Karpas-422 (cell line): ENCODE data around the gene TOR3A. TPM values are rescaled to one million over a fixed set of nuclear protein-coding genes. Genes with fewer than 3 reads are reported as not detected.
"Not testable (repeated sequence)": the region's sequence is repeated elsewhere in the genome, so short reads cannot be mapped to it uniquely, and the experiment has no call there.

ENCODE experiments used
- DNase-seq: peaks from one replicate; pipeline ENCODE4 v3.0.0-alpha.2; 2015
- H2AFZ ChIP-seq: fragments of 200-600 bp; sonication (generic); 2 replicates; pipeline ENCODE4 v1.6.1; 2014; ENCODE audit warnings: antibody characterized with exemption, low read length, mixed read lengths
- H3K27ac ChIP-seq: fragments of 200-600 bp; sonication (generic); 2 replicates; pipeline ENCODE4 v1.5.1; 2014; ENCODE audit warnings: mild to moderate bottlenecking, low read length, moderate library complexity
- H3K27me3 ChIP-seq: fragments of 200-600 bp; sonication (generic); 2 replicates; pipeline ENCODE4 v1.6.1; 2014; ENCODE audit warnings: low read length, mixed read lengths
- H3K36me3 ChIP-seq: fragments of 200-600 bp; sonication (generic); 2 replicates; pipeline ENCODE4 v1.6.1; 2014; ENCODE audit warnings: low read length, mixed read lengths; ENCODE audit not compliant: insufficient read depth
- H3K4me1 ChIP-seq: fragments of 200-600 bp; sonication (generic); 2 replicates; pipeline ENCODE4 v1.6.1; 2014; ENCODE audit warnings: mild to moderate bottlenecking, low read length, mixed read lengths
- H3K4me2 ChIP-seq: fragments of 200-600 bp; sonication (generic); 2 replicates; pipeline ENCODE4 v1.6.1; 2014; ENCODE audit warnings: low read length, low read depth, mild to moderate bottlenecking; ENCODE audit not compliant: poor library complexity, severe bottlenecking
- H3K4me3 ChIP-seq: fragments of 200-600 bp; sonication (generic); 2 replicates; pipeline ENCODE4 v1.5.1; 2014; ENCODE audit warnings: mild to moderate bottlenecking, antibody characterized with exemption, low read length, mixed read lengths
- H3K79me2 ChIP-seq: fragments of 200-600 bp; sonication (generic); 2 replicates; pipeline ENCODE4 v1.6.1; 2014; ENCODE audit warnings: mild to moderate bottlenecking, low read length, mixed read lengths
- H3K9ac ChIP-seq: fragments of 200-600 bp; sonication (generic); 2 replicates; pipeline ENCODE4 v1.6.0; 2014; ENCODE audit warnings: low read length
- H3K9me2 ChIP-seq: fragments of 200-600 bp; sonication (generic), shearing (Covaris generic); replicated peaks from 2 replicates; pipeline ENCODE4 v1.6.0; 2014; ENCODE audit warnings: mild to moderate bottlenecking, low read length, moderate library complexity; ENCODE audit not compliant: insufficient read depth
- H3K9me3 ChIP-seq: fragments of 300-700, 200-600 bp; sonication (generic); 2 replicates; pipeline ENCODE4 v1.6.1; 2014; ENCODE audit warnings: low read length, mixed read lengths
- H4K20me1 ChIP-seq: fragments of 200-600 bp; sonication (generic); 2 replicates; pipeline ENCODE4 v1.6.1; 2014; ENCODE audit warnings: mild to moderate bottlenecking, antibody characterized with exemption, low read length, low read depth; ENCODE audit not compliant: insufficient read depth
- total RNA-seq: library from RNA; depleted of rRNA; stranded (reverse); fragments of >200 nt; shearing (Covaris generic); gene quantifications from 2 replicates; pipeline ENCODE4 v1.2.3, GENCODE V29; 2014; ENCODE audit warnings: low replicate concordance

The TOR3A gene
- total RNA-seq, 1 experiment from 2014 or later = 83.1 TPM

GRCh38 chr1:179126338-179127060 lies 44.6 kb downstream of the TOR3A start:
- Histone ChIP-seq H2AFZ (no peak overlapping the region), H3K27me3 (no peaks in the 10 kb centered on the region), H3K9me3 (no peaks in the 10 kb centered on the region), H3K36me3 (no peaks in the 10 kb centered on the region), H3K27ac (no peak overlapping the region), H3K4me3 (no peak overlapping the region), H3K4me1 (peaks cover 24% of the 10 kb centered on the region), H3K9me2 (no peaks in the 10 kb centered on the region), H3K9ac (no peak overlapping the region), H4K20me1 (no peaks in the 10 kb centered on the region), H3K79me2 (peaks cover 24% of the 10 kb centered on the region), H3K4me2 (no peak overlapping the region)
- no peak for DNase-seq

- no peak for DNase-seq
- no peak overlapping the region for H3K4me2 ChIP-seq
- no peak overlapping the region for H3K9ac ChIP-seq
Observed at GRCh38 chr1:179127163-179127895, 45.5 kb downstream of the TOR3A start.

GRCh38 chr1:179128520-179128919 lies 46.6 kb downstream of the TOR3A start:
- Histone ChIP-seq H3K79me2 (peaks cover 31% of the 10 kb centered on the region), H3K9me2 (no peaks in the 10 kb centered on the region), H3K4me1 (peaks cover 25% of the 10 kb centered on the region), H3K4me2 (no peak overlapping the region), H3K4me3 (no peak overlapping the region), H3K27ac (no peak overlapping the region), H4K20me1 (no peaks in the 10 kb centered on the region), H3K27me3 (no peaks in the 10 kb centered on the region), H3K9ac (no peak overlapping the region), H2AFZ (no peak overlapping the region), H3K9me3 (no peaks in the 10 kb centered on the region), H3K36me3 (no peaks in the 10 kb centered on the region)
- no peak for DNase-seq

More at GRCh38 chr1:179127163-179127895, 45.5 kb downstream of the TOR3A start:
- no peak overlapping the region for H2AFZ ChIP-seq
- no peaks in the 10 kb centered on the region for H3K9me3 ChIP-seq
- H3K4me1 ChIP-seq = peaks cover 25% of the 10 kb centered on the region
- H3K27me3 ChIP-seq = no peaks in the 10 kb centered on the region
- no peaks in the 10 kb centered on the region for H4K20me1 ChIP-seq
- no peak overlapping the region for H3K27ac ChIP-seq
- H3K36me3 ChIP-seq = no peaks in the 10 kb centered on the region
- no peaks in the 10 kb centered on the region for H3K9me2 ChIP-seq
- H3K79me2 ChIP-seq = peaks cover 26% of the 10 kb centered on the region
- H3K4me3 ChIP-seq = no peak overlapping the region

- Histone ChIP-seq H3K27me3 (no peaks in the 10 kb centered on the region), H3K9ac (peak overlapping the region; percentile 25), H3K4me2 (peak overlapping the region; percentile 63), H3K27ac (0 out of 2 replicates have a peak overlapping the region, but pooled peaks have one; percentile 32), H3K79me2 (peaks cover 35% of the 10 kb centered on the region), H3K9me3 (no peaks in the 10 kb centered on the region), H3K4me3 (peak overlapping the region; percentile 55; the same call in 1 of the 2 replicates), H2AFZ (peak overlapping the region; percentile 2; the same call in 1 of the 2 replicates), H3K36me3 (no peaks in the 10 kb centered on the region), H4K20me1 (no peaks in the 10 kb centered on the region), H3K4me1 (peaks cover 25% of the 10 kb centered on the region), H3K9me2 (no peaks in the 10 kb centered on the region)
- peak; percentile 67 for DNase-seq
Observed at GRCh38 chr1:179129702-179130473, 48.0 kb downstream of the TOR3A start.

- not testable (repeated sequence) for DNase-seq, H3K27me3 ChIP-seq, H3K4me2 ChIP-seq, H3K4me3 ChIP-seq, H3K9ac ChIP-seq, H3K36me3 ChIP-seq, H2AFZ ChIP-seq, H3K27ac ChIP-seq, H3K9me2 ChIP-seq, H4K20me1 ChIP-seq, H3K9me3 ChIP-seq
- Histone ChIP-seq H3K79me2 (peaks cover 46% of the 10 kb centered on the region), H3K4me1 (peaks cover 13% of the 10 kb centered on the region)
Observed at GRCh38 chr1:179135168-179135567, 53.3 kb downstream of the TOR3A start.

- not testable (repeated sequence) for H4K20me1 ChIP-seq
Observed at GRCh38 chr1:179135707-179136106, 53.8 kb downstream of the TOR3A start.

GRCh38 chr1:179137617-179138255 lies 55.9 kb downstream of the TOR3A start:
- no peaks in the 10 kb centered on the region for H3K9me2 ChIP-seq
- H3K4me2 ChIP-seq = no peak overlapping the region
- H3K9me3 ChIP-seq = no peaks in the 10 kb centered on the region
- peaks cover 17% of the 10 kb centered on the region for H3K4me1 ChIP-seq
- H2AFZ ChIP-seq = no peak overlapping the region
- no peaks in the 10 kb centered on the region for H3K36me3 ChIP-seq
- DNase-seq = no peak
- H4K20me1 ChIP-seq = no peaks in the 10 kb centered on the region
- no peak overlapping the region for H3K9ac ChIP-seq
- no peaks in the 10 kb centered on the region for H3K27me3 ChIP-seq
- H3K4me3 ChIP-seq = no peak overlapping the region
- H3K27ac ChIP-seq = no peak overlapping the region
- H3K79me2 ChIP-seq = peaks cover 63% of the 10 kb centered on the region

More at GRCh38 chr1:179135707-179136106, 53.8 kb downstream of the TOR3A start:
- H3K4me2 ChIP-seq, H3K27ac ChIP-seq, H2AFZ ChIP-seq, H3K36me3 ChIP-seq, H3K9me2 ChIP-seq, H3K4me1 ChIP-seq, H3K27me3 ChIP-seq, H3K9me3 ChIP-seq, H3K4me3 ChIP-seq, DNase-seq, H3K9ac ChIP-seq: not testable (repeated sequence)
- H3K79me2 ChIP-seq = peaks cover 51% of the 10 kb centered on the region
